ENCODE measurements around the gene GPR176.

GPR176 gene

DNA sequence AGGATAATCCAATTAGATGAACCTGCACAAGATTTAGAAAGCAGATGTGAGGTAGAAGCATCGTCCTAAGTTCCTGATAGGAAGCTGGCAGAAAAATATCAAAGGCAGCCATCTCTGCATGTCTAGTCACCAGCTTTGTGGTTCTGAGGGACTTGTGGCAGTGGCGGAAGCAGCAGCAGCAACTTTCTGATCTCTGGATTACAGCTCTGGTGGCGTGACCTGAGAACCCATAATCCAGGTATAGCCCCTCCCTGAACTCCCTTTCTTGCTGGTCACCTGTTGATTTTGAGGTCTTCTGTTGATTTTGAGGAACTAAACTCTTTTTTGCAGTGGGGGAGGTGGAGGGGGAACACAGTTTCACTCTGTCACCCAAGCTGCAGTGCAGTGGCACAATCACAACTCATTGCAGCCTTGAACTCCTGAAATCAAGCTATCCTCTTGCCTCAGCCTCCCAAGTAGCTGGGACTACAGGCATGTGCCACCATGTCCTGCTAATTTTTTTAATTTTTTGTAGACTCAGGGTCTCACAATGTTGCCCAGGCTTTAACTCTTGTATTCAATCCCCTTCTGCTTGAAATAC, 145.3 kb downstream of the GPR176 start:
- DNase-seq (ENCODE audit: low spot score) = no peak
- in situ Hi-C loops (cut with MboI; ENCODE audit: low pct_unique_long_range_greater_than_20kb, low sequenced_read_pairs, unreplicated experiment) = no loop called here
- TF ChIP-seq, protein P1, sequence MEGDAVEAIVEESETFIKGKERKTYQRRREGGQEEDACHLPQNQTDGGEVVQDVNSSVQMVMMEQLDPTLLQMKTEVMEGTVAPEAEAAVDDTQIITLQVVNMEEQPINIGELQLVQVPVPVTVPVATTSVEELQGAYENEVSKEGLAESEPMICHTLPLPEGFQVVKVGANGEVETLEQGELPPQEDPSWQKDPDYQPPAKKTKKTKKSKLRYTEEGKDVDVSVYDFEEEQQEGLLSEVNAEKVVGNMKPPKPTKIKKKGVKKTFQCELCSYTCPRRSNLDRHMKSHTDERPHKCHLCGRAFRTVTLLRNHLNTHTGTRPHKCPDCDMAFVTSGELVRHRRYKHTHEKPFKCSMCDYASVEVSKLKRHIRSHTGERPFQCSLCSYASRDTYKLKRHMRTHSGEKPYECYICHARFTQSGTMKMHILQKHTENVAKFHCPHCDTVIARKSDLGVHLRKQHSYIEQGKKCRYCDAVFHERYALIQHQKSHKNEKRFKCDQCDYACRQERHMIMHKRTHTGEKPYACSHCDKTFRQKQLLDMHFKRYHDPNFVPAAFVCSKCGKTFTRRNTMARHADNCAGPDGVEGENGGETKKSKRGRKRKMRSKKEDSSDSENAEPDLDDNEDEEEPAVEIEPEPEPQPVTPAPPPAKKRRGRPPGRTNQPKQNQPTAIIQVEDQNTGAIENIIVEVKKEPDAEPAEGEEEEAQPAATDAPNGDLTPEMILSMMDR (IDR thresholded peaks at IDR 0.05; ENCODE audit: extremely low read depth, insufficient read depth, missing control alignments) = no peak

- TF ChIP-seq, protein P1 (IDR thresholded peaks at IDR 0.05; ENCODE audit: extremely low read depth, insufficient read depth, missing control alignments) = no peak
- no peak for DNase-seq (ENCODE audit: low spot score)
- in situ Hi-C loops (cut with MboI; ENCODE audit: low pct_unique_long_range_greater_than_20kb, low sequenced_read_pairs, unreplicated experiment) = no loop called here
Measured at GRCh38 chr15:39770748-39771689, 149.0 kb downstream of the GPR176 start.

GRCh38 chr15:39767921-39768320, 152.1 kb downstream of the GPR176 start:
- no peak for DNase-seq (ENCODE audit: low spot score)

DNA sequence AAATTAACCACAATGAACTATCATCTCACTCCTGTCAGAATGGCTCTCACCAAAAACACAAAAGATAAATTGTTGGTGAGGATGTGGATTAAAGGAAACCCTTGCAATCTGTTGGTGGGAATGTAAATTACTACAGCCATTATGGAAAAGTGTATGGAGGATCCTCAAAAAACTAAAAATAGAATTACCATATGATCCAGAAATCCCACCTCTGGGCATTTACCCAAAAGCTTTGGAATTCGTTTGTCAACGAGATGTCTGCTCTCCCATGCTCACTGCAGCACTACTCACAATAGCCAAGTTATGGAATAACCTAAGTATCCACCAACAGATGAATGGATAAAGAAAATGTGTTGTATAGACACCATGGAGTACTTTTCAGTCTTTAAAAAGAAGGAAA, 159.1 kb downstream of the GPR176 start:
- in situ Hi-C loops (cut with MboI; ENCODE audit: low pct_unique_long_range_greater_than_20kb, low sequenced_read_pairs, unreplicated experiment) = no loop called here
- TF ChIP-seq, protein P1 (IDR thresholded peaks at IDR 0.05; ENCODE audit: extremely low read depth, insufficient read depth, missing control alignments) = no peak
- DNase-seq (ENCODE audit: low spot score) = no peak

More at GRCh38 chr15:39767921-39768320, 152.1 kb downstream of the GPR176 start:
- in situ Hi-C loops (cut with MboI; ENCODE audit: low pct_unique_long_range_greater_than_20kb, low sequenced_read_pairs, unreplicated experiment) = no loop called here
- TF ChIP-seq, protein P1 (IDR thresholded peaks at IDR 0.05; ENCODE audit: extremely low read depth, insufficient read depth, missing control alignments) = no peak

- in situ Hi-C loops (cut with MboI; ENCODE audit: low pct_unique_long_range_greater_than_20kb, low sequenced_read_pairs, unreplicated experiment) = no loop called here
Measured at GRCh38 chr15:39756806-39757522, 163.1 kb downstream of the GPR176 start.

DNA sequence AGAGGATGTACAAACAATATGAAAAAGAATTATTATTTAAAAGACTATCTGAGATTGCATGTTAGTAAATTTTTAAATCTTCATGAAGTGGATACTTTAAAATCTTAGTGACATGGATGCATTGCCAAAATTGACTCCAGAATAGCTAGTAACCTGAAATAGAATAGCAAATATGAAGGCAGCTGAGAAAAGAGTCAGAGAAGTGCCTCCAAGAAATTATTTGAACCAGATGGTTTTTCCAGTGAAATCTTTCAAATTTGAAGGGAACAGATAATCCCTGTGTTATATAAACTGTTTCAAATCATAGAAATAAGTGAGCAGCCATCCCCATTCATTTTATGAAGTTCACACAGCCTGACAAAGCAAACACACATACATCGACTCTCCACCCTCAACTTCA, 167.1 kb downstream of the GPR176 start:
- DNase-seq (ENCODE audit: low spot score) = no peak
- in situ Hi-C loops (cut with MboI; ENCODE audit: low pct_unique_long_range_greater_than_20kb, low sequenced_read_pairs, unreplicated experiment) = no loop called here
- TF ChIP-seq, protein P1 (IDR thresholded peaks at IDR 0.05; ENCODE audit: extremely low read depth, insufficient read depth, missing control alignments) = no peak

More at GRCh38 chr15:39756806-39757522, 163.1 kb downstream of the GPR176 start:
- TF ChIP-seq, protein P1 (IDR thresholded peaks at IDR 0.05; ENCODE audit: extremely low read depth, insufficient read depth, missing control alignments) = peak; percentile 66
- no peak for DNase-seq (ENCODE audit: low spot score)
